Uterus (tissue), 4 donors: ENCODE measurements around the gene GIMAP8. TPM values are rescaled to one million over a fixed set of nuclear protein-coding genes. Genes with fewer than 3 reads are reported as not detected.
"Not testable (repeated sequence)": the region's sequence is repeated elsewhere in the genome, so short reads cannot be mapped to it uniquely, and the experiment has no call there.

Experiments
- DNase-seq, 2 donors: peaks; one replicate each; pipeline ENCODE4 v3.0.0-alpha.2; 2019 to 2020
- H3K27ac ChIP-seq, 2 donors: fragments of 200-600 bp; sonication (generic); 1 replicate in 1 of 2; 2 replicates in 1 of 2; pipeline ENCODE4 v1.5.1; 2016 to 2018
- H3K27me3 ChIP-seq, 2 donors: fragments of 200-600 bp; sonication (generic); one replicate each; pipeline ENCODE4 v1.5.1; 2018 to 2019; ENCODE audit warnings: control low read depth in 1 of 2
- H3K36me3 ChIP-seq, 2 donors: fragments of 200-600 bp; sonication (generic); one replicate each; pipeline ENCODE4 v1.5.1; 2019; ENCODE audit warnings: control low read depth in 1 of 2
- H3K4me1 ChIP-seq, 2 donors: fragments of 200-600 bp; sonication (generic); one replicate each; pipeline ENCODE4 v1.5.1; 2018 to 2019; ENCODE audit warnings: control low read depth in 1 of 2
- H3K4me3 ChIP-seq, 2 donors: fragments of 200-600 bp; sonication (generic); 1 replicate in 1 of 2; 2 replicates in 1 of 2; pipeline ENCODE4 v1.5.1; 2018 to 2019; ENCODE audit warnings: mild to moderate bottlenecking in 1 of 2
- H3K9me3 ChIP-seq, 2 donors: fragments of 200-600 bp; sonication (generic); one replicate each; pipeline ENCODE4 v1.5.1; 2019; ENCODE audit warnings: control low read depth in 1 of 2
- POLR2A ChIP-seq, 2 donors: fragments of 450-650 bp; IDR thresholded peaks; one replicate each; pipeline ENCODE4 v1.6.1; 2016; ENCODE audit warnings: antibody characterized with exemption in 2 of 2, mild to moderate bottlenecking in 1 of 2, moderate library complexity in 1 of 2
- intact Hi-C: fragments of 100-400 bp; cut with DNase I; formaldehyde crosslinking; loops from one replicate; pipeline ENCODE4 v1.15.1; 2023; ENCODE audit warnings: low total_unique reads
- total RNA-seq, 4 donors: library from RNA; depleted of rRNA in 3 of 4; stranded (reverse); fragments of >200 nt in 3 of 4; gene quantifications; one replicate each; pipeline versions ENCODE4 v1.1.0 to v1.2.4, GENCODE V29; 2014 to 2023
- TF ChIP-seq, protein P1 (sequence below), 4 experiments: fragments of 200-600 bp in 2 of 4; fragments of 450-650 bp in 2 of 4; sonication (generic) in 2 of 4; IDR thresholded peaks; one replicate each; pipeline ENCODE4 v1.5.1; 2016 to 2019; ENCODE audit warnings: antibody characterized with exemption in 4 of 4, mild to moderate bottlenecking in 2 of 4, moderate library complexity in 1 of 4
- donor health status: DM: yes; HTN: yes; CAD: no.

Gene GIMAP8
- total RNA-seq, 4 donors from 2014 or later, result 16.7 to 47.7 (median 25.6) TPM

DNA sequence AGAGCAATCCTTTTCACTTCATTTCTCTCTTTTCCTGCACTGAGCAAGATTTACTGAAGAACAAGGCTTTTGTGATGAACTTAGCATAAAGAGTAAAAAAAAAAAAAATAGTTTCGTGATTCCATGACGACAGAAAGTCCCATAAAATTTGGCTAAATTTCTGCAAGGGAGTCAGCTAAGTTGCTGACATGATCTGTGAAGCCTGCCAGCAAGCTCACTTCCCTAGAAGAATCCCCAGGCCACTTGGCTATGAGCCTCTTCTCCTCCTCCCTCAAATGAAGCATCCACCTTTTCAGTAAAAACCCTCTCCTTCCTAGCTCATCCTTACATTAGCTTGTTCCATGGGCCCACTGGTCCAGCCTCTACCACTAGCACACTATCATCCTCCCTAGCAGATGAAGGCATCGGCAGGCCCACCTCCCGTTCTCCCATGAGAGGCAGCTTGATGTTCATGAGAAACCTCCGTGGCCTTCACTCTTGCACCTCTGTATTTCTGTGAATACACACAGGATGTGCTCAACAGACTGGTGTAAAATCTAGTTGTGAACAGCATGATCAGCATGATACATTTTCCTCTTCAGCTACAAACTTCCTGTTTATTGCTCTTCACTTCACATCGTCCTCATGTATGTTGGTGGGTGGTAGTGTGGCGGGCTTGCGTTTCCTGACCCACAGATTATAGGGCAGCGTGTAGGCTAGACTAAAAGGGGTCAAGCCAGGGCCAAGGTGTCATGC is 30.9 kb downstream of the GIMAP8 start:
- Histone ChIP-seq H3K4me3 (no peak overlapping the region), H3K27ac (peak overlapping the region in 1 of 2 donors; percentile 32), H3K36me3 (no peaks in the 10 kb centered on the region), H3K27me3 (no peaks in the 10 kb centered on the region), H3K4me1 (no peaks in the 10 kb centered on the region), H3K9me3 (no peaks in the 10 kb centered on the region)
- TF ChIP-seq POLR2A (IDR thresholded peaks at IDR 0.05), result no peak
- TF ChIP-seq, protein P1, sequence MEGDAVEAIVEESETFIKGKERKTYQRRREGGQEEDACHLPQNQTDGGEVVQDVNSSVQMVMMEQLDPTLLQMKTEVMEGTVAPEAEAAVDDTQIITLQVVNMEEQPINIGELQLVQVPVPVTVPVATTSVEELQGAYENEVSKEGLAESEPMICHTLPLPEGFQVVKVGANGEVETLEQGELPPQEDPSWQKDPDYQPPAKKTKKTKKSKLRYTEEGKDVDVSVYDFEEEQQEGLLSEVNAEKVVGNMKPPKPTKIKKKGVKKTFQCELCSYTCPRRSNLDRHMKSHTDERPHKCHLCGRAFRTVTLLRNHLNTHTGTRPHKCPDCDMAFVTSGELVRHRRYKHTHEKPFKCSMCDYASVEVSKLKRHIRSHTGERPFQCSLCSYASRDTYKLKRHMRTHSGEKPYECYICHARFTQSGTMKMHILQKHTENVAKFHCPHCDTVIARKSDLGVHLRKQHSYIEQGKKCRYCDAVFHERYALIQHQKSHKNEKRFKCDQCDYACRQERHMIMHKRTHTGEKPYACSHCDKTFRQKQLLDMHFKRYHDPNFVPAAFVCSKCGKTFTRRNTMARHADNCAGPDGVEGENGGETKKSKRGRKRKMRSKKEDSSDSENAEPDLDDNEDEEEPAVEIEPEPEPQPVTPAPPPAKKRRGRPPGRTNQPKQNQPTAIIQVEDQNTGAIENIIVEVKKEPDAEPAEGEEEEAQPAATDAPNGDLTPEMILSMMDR (IDR thresholded peaks at IDR 0.05), result no peak
- intact Hi-C loops, result no loop called here
- DNase-seq, result no peak

DNA sequence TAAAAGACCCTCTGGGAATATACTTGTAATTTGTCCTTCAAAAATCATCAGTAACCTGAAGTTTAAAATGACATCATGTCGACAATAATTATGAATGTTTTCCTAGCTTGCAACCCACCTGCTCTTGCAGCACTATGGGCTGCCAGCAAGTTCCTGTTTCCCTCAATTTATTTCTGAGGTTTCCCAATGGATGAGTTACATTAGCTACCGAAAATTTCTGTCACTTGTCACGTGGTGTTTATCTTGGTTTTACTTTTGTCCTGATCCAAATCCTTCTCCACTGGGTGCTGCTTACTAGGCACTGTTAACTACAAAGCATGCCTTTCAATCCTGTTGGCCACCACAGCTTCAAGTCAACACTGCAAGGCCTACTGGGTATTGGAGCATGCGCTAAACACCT is 31.5 kb downstream of the GIMAP8 start:
- H3K27ac ChIP-seq, result peak overlapping the region in 1 of 2 donors; percentile 68
- DNase-seq, result no peak
- no peaks in the 10 kb centered on the region for H3K27me3 ChIP-seq
- H3K4me1 ChIP-seq, result no peaks in the 10 kb centered on the region
- H3K4me3 ChIP-seq, result no peak overlapping the region
- H3K36me3 ChIP-seq, result no peaks in the 10 kb centered on the region
- intact Hi-C loops, result no loop called here
- H3K9me3 ChIP-seq, result no peaks in the 10 kb centered on the region
- TF ChIP-seq, protein P1 (IDR thresholded peaks at IDR 0.05), result no peak
- TF ChIP-seq POLR2A (IDR thresholded peaks at IDR 0.05), result no peak

DNA sequence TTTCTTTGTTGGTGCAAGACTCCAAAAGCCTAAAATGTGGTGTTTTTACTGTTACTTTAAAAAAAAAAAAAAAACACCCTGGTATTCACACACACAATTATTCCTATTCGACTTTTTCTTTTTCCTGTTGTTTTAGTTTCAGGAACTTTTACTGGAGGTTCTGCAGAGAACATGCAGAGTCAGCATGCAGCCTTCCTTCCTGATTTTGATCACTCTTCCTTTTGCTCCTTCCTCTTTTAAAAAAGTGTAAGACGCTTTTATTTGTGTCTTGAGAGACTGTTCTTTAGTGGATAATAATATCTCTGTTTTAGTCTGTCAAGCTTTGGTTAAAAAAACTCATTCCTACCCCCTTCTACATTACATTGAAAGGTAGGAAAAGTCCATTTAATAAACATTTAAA is 33.1 kb downstream of the GIMAP8 start:
- H3K4me3 ChIP-seq, DNase-seq, H3K27me3 ChIP-seq, H3K9me3 ChIP-seq, H3K4me1 ChIP-seq, intact Hi-C loops, H3K36me3 ChIP-seq: not testable (repeated sequence)
- H3K27ac ChIP-seq, result peak overlapping the region in 1 of 2 donors; percentile 68

DNA sequence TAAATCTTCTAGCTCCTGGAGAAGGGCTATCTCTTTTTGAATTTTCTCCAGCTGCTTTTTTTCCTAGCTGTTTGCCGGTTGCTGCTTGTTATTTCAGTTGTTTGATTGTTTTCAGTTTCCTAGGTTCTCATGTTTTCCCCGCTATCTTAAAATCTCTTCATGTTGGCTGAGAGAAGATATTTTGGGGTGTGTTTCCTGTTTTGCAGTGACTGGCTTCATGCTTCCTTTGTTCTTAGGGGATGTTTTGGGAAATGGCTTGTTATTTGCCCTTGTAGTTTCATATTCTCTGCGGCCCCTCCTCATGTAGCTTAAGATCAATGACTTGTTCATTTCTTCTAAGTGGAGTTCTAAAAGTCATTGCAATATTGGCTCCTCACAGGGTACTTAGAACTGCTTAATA is 33.6 kb downstream of the GIMAP8 start:
- H3K4me1 ChIP-seq, intact Hi-C loops, H3K27me3 ChIP-seq, DNase-seq, H3K9me3 ChIP-seq, H3K4me3 ChIP-seq, H3K36me3 ChIP-seq: not testable (repeated sequence)
- peak overlapping the region in 1 of 2 donors; percentile 68 for H3K27ac ChIP-seq

DNA sequence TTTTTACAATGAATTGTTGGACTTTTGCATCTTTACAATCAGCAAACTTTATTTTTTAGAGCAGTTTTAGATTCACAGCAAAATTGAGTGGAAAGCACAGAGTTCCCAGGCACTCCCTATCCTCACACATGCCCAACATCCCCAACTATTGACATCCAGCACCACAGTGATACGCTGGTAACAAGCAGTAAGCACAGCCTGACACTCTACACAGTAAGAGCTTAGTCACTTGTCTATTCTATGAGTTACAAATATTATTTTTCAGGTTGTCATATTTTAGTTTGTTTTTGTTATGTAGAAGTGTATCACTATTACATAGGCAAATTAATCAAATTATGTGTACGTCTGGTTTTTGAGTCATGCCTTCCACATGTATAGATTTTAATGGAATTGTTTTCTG is 37.2 kb downstream of the GIMAP8 start:
- H3K27ac ChIP-seq, result no peak overlapping the region
- H3K27me3 ChIP-seq, result no peaks in the 10 kb centered on the region
- no peaks in the 10 kb centered on the region for H3K9me3 ChIP-seq
- H3K4me1 ChIP-seq, result no peaks in the 10 kb centered on the region
- TF ChIP-seq, protein P1 (IDR thresholded peaks at IDR 0.05), result no peak
- no peak for TF ChIP-seq POLR2A (IDR thresholded peaks at IDR 0.05)
- intact Hi-C loops, result no loop called here
- no peak for DNase-seq
- no peak overlapping the region for H3K4me3 ChIP-seq
- H3K36me3 ChIP-seq, result no peaks in the 10 kb centered on the region

DNA sequence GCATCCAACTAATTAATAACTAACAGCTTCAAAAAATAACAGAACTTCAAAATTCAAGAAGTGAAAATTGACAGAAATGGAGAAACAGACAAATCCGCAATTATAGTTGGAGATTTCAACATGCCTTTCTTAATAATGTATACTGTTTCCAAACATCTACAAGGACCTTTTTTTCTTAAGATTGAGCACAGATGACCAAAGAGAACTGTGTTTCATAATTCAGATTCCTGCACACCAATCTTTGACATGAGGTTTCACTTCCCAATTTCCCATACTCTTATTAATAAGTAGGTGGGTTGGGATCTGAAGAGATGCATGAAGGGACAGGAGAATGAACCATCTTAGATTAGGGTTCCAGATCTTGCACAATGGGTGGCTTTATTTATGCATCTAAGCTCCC is 39.4 kb downstream of the GIMAP8 start:
- TF ChIP-seq, protein P1 (IDR thresholded peaks at IDR 0.05), result no peak
- no peak for TF ChIP-seq POLR2A (IDR thresholded peaks at IDR 0.05)
- intact Hi-C loops, result no loop called here

DNA sequence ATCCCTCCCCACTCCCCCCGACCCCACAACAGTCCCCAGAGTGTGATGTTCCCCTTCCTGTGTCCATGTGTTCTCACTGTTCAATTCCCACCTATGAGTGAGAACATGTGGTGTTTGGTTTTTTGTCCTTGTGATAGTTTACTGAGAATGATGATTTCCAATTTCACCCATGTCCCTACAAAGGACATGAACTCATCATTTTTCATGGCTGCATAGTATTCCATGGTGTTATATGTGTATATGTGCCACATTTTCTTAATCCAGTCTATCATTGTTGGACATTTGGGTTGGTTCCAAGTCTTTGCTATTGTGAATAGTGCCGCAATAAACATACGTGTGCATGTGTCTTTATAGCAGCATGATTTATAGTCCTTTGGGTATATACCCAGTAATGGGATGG is 43.0 kb downstream of the GIMAP8 start:
- H3K27me3 ChIP-seq, DNase-seq, H3K4me1 ChIP-seq, intact Hi-C loops, H3K27ac ChIP-seq, H3K36me3 ChIP-seq, H3K9me3 ChIP-seq, H3K4me3 ChIP-seq: not testable (repeated sequence)

More for the DNA sequence above, 39.4 kb downstream of the GIMAP8 start:
- no peaks in the 10 kb centered on the region for H3K4me1 ChIP-seq
- no peaks in the 10 kb centered on the region for H3K36me3 ChIP-seq
- no peak overlapping the region for H3K27ac ChIP-seq
- DNase-seq, result no peak
- H3K4me3 ChIP-seq, result no peak overlapping the region
- H3K9me3 ChIP-seq, result no peaks in the 10 kb centered on the region
- H3K27me3 ChIP-seq, result no peaks in the 10 kb centered on the region
